ENCODE data around the gene CACNA1I.

DNA sequence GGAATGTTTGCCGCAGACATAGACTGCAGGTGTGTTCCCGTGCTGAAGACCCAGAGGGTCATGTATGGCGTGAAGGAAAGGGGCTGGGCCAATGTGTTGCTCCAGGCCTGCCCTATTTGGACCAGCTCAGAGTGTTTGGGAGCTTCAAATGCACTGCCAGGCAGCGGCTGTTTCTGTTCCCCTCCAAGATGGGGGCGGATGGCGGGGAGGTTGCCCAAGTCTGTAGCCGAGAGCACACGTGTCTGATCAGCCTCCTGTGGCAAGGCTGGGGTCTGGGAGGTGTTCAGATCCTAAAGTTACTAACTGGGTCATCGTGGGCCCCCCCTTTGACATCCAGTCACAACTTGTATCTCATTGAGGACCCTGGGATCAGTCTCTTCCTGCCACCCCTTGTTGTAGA, 45.5 kb downstream of the CACNA1I start:
- TF ChIP-seq, protein P1, sequence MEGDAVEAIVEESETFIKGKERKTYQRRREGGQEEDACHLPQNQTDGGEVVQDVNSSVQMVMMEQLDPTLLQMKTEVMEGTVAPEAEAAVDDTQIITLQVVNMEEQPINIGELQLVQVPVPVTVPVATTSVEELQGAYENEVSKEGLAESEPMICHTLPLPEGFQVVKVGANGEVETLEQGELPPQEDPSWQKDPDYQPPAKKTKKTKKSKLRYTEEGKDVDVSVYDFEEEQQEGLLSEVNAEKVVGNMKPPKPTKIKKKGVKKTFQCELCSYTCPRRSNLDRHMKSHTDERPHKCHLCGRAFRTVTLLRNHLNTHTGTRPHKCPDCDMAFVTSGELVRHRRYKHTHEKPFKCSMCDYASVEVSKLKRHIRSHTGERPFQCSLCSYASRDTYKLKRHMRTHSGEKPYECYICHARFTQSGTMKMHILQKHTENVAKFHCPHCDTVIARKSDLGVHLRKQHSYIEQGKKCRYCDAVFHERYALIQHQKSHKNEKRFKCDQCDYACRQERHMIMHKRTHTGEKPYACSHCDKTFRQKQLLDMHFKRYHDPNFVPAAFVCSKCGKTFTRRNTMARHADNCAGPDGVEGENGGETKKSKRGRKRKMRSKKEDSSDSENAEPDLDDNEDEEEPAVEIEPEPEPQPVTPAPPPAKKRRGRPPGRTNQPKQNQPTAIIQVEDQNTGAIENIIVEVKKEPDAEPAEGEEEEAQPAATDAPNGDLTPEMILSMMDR (conservative IDR thresholded peaks at IDR 0.05; ENCODE audit: low read depth, low read length) = no peak
- TF ChIP-seq EZH2 (IDR thresholded peaks at IDR 0.05; ENCODE audit: borderline replicate concordance, low read depth, low read length, poor library complexity, severe bottlenecking) = no peak
